Skeletal muscle tissue (tissue), 4 donors: Measurements from ENCODE around the gene COQ8A. TPM values are rescaled to one million over a fixed set of nuclear protein-coding genes. Genes with fewer than 3 reads are reported as not detected.

Experiments
- H3K27ac ChIP-seq: one replicate; pipeline ENCODE4 v1.7.0; 2013; ENCODE audit warnings: mild to moderate bottlenecking, low read depth, low read length, inconsistent platforms
- H3K27me3 ChIP-seq, 3 donors: one replicate each; pipeline ENCODE4 v1.7.0; 2013; ENCODE audit warnings: low read length in 3 of 3; ENCODE audit not compliant: control insufficient read depth in 3 of 3, insufficient read depth in 3 of 3
- H3K36me3 ChIP-seq, 3 donors: one replicate each; pipeline ENCODE4 v1.7.0; 2013; ENCODE audit warnings: low read length in 3 of 3; ENCODE audit not compliant: control insufficient read depth in 3 of 3, insufficient read depth in 3 of 3
- H3K4me1 ChIP-seq, 3 donors: one replicate each; pipeline ENCODE4 v1.7.0; 2013; ENCODE audit warnings: low read length in 3 of 3, mild to moderate bottlenecking in 3 of 3; ENCODE audit not compliant: control insufficient read depth in 3 of 3, insufficient read depth in 3 of 3
- H3K4me3 ChIP-seq, 3 donors: one replicate each; pipeline ENCODE4 v1.7.0; 2013; ENCODE audit warnings: low read length in 3 of 3
- H3K9ac ChIP-seq, 3 donors: one replicate each; pipeline ENCODE4 v1.7.0; 2013; ENCODE audit warnings: low read length in 3 of 3, mild to moderate bottlenecking in 3 of 3, moderate library complexity in 2 of 3, low read depth in 1 of 3
- H3K9me3 ChIP-seq, 3 donors: one replicate each; pipeline ENCODE4 v1.7.0; 2013; ENCODE audit warnings: low read length in 3 of 3; ENCODE audit not compliant: control insufficient read depth in 3 of 3
- total RNA-seq: library from RNA; depleted of rRNA; stranded (reverse); fragments of >200 nt; gene quantifications from one replicate; pipeline ENCODE4 v1.2.3, GENCODE V29; 2014
- donor health status: Osteomylitis.

Gene COQ8A
- total RNA-seq, 1 donor from 2014 or later, result 64.7 TPM

DNA sequence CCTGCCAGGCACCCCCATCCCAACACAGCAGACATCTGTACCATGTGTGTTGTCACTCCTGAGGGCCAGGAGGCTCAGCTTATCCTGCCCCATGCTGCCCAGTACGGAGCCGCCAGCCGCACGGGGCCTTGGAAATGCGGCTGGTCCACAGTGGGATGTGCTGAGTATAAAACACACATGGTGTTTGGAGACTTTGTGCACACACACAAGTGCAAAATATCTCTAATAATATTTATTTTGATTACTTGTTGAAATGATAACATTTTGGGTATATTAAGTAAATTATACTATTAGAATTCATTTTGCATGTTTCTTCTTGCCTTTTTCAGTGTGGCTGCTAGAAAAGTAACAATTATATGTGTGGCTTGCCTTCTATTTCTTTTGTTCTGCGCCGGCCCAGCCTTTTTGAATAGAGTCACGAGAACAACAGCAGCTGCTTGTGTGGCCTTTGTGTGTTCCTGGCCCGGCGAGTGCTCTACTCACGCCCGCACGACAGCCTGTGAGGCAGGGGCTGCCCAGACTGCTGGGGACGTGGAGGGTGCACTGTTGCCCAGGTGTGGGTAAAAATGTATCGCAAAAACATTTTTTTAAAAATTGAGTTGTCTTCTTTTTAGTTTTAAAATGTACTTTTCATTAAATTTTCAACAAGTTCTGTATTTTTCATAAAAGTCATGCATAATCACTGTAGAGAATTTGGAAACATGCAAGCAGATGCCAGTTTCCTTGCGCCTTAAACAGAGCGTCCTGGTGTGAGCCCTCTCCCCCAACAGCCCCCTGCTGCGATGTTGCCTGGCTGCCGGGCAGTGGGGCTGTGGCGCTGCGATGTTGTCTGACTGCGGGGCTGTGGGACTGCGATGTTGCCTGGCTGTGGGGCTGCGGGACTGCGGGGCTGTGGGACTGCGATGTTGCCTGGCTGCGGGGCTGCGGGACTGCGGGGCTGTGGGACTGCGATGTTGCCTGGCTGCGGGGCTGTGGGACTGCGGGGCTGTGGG is 35.5 kb downstream of the COQ8A start:
- no peaks in the 10 kb centered on the region for H3K9me3 ChIP-seq
- H3K36me3 ChIP-seq, result peaks cover 14 to 17% (median 16%) of the 10 kb centered on the region in 3 donors
- H3K4me3 ChIP-seq, result peak overlapping the region; percentile 55 to 61 (median 60)
- H3K27ac ChIP-seq, result peak overlapping the region; percentile 95
- H3K9ac ChIP-seq, result peak overlapping the region; percentile 75 to 85 (median 82)
- peaks cover 66 to 88% (median 87%) of the 10 kb centered on the region in 3 donors for H3K4me1 ChIP-seq
- H3K27me3 ChIP-seq, result no peaks in the 10 kb centered on the region

DNA sequence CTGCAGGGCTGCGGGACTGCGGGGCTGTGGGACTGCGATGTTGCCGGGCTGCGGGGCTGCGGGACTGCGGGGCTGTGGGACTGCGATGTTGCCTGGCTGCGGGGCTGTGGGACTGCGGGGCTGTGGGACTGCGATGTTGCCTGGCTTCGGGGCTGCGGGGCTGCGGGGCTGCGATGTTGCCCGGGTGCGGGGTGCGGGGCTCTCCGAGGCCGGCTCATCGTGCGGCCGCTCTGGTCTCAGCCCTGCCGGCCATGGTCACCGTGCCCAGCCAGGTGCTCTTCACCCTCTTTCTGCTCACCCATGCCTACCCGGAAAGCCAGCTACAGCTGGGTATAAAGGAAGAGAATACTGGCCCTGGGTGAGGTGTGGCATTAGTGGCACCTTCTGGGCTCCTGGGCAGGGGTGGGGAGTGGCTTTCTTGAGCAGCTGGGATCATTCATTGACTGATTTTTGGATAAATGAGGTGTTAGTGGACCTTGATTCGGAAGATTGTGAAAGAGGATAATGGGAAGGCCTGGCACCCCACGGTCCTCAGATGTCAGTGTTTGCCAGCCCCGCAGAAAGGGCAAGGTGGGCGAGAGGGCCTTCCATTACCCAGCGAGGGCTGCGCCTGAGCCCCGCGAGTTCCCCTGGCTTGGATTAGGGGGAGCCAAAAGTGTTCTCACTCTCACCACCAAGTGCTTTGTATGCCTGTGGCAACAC is 36.3 kb downstream of the COQ8A start:
- H3K27ac ChIP-seq, result peak overlapping the region; percentile 95
- H3K9ac ChIP-seq, result peak overlapping the region in 2 of 3 donors; percentile 24 to 85
- H3K9me3 ChIP-seq, result no peaks in the 10 kb centered on the region
- peaks cover 75 to 97% (median 96%) of the 10 kb centered on the region in 3 donors for H3K4me1 ChIP-seq
- peaks cover 20 to 22% (median 20%) of the 10 kb centered on the region in 3 donors for H3K36me3 ChIP-seq
- peak overlapping the region in 2 of 3 donors; percentile 13 to 20 for H3K4me3 ChIP-seq
- H3K27me3 ChIP-seq, result no peaks in the 10 kb centered on the region

DNA sequence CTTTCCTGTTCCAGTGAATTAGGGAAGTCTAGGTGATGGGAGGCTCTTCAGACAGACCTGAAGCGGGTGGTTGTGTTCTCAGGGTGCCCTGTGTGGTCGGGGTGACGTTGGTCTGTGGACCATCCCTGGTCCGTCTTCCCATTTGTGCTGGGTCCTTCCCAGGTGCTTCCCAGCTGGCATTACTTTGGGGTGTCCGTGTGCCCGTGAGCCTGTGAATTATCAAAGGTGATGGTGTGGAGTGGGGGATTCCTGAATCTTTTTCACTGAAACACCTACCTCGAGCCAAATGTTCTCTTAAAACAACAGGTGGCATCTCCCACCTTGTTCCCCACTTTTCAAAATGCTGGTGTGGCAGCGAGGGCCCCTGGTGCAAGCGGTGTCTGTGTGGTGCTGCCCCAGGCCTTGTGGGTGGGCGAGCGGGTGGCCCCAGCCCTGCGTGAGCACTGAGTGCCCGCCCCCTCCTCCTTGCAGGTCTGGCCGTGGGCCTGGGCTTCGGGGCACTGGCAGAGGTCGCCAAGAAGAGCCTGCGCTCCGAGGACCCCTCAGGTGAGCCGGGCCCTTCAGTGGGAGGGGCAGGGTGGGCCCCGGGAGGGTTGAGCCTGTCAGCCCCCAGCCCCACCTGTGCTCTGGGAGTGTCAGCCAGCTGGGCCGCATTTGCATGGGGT is 37.0 kb downstream of the COQ8A start:
- Histone ChIP-seq H3K4me3 (peak overlapping the region in 1 of 3 donors; percentile 22), H3K9ac (peak overlapping the region; percentile 10 to 85 (median 23)), H3K4me1 (peaks cover 76 to 100% (median 98%) of the 10 kb centered on the region in 3 donors), H3K36me3 (peaks cover 22 to 27% (median 23%) of the 10 kb centered on the region in 3 donors), H3K9me3 (no peaks in the 10 kb centered on the region), H3K27me3 (no peaks in the 10 kb centered on the region), H3K27ac (peak overlapping the region; percentile 95)

DNA sequence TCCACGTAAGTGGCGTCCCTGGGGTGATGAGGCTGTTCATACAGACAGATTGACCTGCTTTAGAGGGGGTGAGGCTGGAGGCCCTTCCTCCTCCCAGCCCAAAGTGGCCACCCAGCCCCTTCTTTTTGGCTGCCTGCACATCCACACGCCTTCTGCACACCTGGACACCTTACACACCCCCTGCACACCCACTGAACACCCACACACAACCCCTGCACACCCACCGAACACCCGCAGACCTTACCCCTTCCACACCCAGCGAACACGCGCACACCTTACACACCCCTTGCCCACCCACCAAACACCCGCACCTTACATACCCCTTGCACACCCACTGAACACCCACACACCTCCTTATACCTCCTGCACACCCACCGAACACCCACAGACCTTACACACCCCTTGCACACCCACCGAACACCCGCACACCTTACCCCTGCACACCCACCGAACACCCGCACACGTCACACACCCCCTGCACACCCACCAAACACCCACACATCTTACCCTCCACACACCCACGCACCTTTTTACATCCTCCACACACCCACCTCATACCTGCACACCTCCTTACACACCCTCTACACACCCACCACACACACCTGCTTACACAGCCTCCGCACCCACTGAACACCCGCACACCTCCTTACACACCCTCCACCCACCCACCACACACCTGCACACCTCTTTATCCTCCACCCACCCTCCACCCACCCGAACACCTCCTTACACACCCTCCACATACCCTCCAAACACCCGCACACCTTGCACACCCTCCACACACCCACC is 37.7 kb downstream of the COQ8A start:
- Histone ChIP-seq H3K36me3 (peaks cover 29 to 34% (median 29%) of the 10 kb centered on the region in 3 donors), H3K9ac (peak overlapping the region; percentile 32 to 85 (median 43)), H3K27me3 (no peaks in the 10 kb centered on the region), H3K27ac (peak overlapping the region; percentile 87), H3K4me3 (peak overlapping the region in 1 of 3 donors; percentile 22), H3K4me1 (peaks cover 75 to 100% (median 98%) of the 10 kb centered on the region in 3 donors), H3K9me3 (no peaks in the 10 kb centered on the region)

DNA sequence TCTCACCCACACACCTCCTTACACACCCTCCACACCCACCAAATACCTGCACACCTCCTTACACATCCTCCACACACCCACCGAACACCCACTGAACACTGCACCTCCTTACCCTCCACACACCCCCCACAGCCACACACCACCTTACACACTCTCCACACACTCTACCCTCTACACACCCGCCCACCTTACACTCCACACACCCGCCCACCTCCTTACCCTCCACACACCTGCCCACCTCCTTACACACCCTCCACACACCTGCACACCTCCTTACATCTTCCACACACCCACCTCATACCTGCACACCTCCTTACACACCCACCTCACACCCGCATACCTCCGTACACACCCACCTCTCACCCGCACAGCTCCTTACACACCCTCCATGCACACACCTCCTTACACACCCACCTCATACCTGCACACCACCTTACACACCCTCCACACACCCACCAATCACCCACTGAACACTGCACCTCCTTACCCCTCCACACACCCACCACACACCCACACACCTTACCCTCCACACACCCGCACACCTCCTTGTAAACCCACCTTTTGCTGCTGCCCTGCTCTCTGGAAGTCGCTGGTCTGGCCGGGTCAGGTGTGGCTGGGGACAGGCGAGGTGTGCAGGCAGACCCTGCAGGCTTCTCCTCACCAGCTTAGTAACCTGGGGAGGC is 38.5 kb downstream of the COQ8A start:
- Histone ChIP-seq H3K4me1 (peaks cover 75 to 100% (median 98%) of the 10 kb centered on the region in 3 donors), H3K36me3 (peaks cover 35 to 41% (median 37%) of the 10 kb centered on the region in 3 donors), H3K9ac (peak overlapping the region; percentile 71 to 85 (median 76)), H3K9me3 (no peaks in the 10 kb centered on the region), H3K4me3 (peak overlapping the region in 2 of 3 donors; percentile 48 to 69), H3K27ac (peak overlapping the region; percentile 87), H3K27me3 (no peaks in the 10 kb centered on the region)

DNA sequence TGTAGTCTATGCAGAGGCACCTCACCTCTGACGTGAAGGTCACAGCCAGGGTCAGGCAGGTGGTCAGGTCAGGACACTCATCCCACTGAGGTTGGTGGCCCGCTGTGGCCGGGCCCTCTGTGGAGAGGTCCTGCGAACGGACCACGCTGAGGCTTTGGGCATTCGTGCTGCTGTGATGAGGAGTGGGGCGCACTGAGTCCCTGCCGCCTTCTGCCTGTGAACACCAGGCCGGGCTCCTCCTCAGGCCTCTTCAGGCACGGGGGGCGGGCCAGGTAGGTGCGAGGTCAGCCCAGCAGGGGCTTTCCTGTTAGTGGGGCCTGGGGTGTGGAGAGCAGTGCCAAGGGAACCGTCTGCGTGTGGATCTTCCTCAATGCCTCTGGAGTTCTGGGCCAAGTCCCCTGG is 39.0 kb downstream of the COQ8A start:
- Histone ChIP-seq H3K4me1 (peaks cover 74 to 100% (median 98%) of the 10 kb centered on the region in 3 donors), H3K4me3 (peak overlapping the region; percentile 14 to 69 (median 48)), H3K27ac (peak overlapping the region; percentile 87), H3K36me3 (peaks cover 37 to 42% (median 40%) of the 10 kb centered on the region in 3 donors), H3K9me3 (no peaks in the 10 kb centered on the region), H3K9ac (peak overlapping the region; percentile 71 to 85 (median 76)), H3K27me3 (no peaks in the 10 kb centered on the region)

DNA sequence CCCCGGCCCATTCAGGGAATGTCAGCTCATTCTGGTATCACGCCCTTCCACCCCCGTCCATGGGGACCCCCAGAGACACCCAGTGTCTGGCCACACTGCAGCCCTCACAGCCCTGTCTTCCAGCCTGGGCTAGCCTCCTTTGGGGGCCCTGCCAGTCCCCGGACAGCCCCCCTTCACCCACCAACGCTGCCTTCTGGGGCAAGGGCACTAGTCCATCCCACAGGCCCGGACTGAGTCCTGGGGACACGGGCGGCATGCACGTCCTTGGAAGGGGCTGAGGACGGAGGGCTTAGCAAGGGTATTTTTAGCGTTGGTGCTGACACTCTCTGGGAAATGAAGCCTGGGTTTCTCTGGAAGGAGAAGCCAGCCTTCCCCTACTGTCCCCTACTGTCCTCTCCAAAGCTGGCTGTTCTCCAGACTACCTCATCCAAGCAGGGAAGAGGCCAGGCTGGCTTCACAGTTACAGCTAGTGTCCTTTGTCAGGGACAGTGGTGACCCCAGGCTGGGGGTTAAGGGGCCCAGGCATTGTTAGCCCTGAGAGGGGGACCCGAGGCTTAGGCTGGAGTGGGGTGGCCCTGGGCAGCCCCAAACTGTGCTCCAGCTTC is 39.5 kb downstream of the COQ8A start:
- peak overlapping the region; percentile 87 for H3K27ac ChIP-seq
- H3K36me3 ChIP-seq, result peaks cover 42 to 46% (median 45%) of the 10 kb centered on the region in 3 donors
- H3K4me1 ChIP-seq, result peaks cover 73 to 100% (median 98%) of the 10 kb centered on the region in 3 donors
- no peaks in the 10 kb centered on the region for H3K27me3 ChIP-seq
- no peaks in the 10 kb centered on the region for H3K9me3 ChIP-seq
- H3K4me3 ChIP-seq, result peak overlapping the region; percentile 14 to 69 (median 48)
- H3K9ac ChIP-seq, result peak overlapping the region; percentile 71 to 85 (median 76)

DNA sequence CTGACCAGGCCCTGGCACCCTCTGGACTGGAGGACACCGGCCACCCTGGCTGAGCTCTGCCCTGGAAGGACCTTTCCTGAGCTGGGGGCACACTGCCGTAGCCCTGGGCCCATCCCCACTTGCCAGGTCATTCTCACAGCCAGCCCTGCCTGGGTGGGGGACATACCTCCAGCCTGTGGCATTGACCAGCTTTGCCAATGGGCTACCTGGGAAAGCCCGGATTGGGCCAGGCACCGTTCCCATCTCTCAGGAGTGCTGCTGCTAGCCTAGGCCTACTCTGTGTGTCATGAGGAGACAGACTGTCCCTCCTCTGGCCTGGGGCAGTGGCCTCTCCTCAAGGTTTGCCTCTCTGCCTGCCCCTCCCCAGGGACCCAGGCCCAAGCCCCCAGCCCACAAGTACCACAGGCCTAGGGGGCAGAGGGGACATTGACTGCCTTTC is 40.0 kb downstream of the COQ8A start:
- Histone ChIP-seq H3K36me3 (peaks cover 47 to 51% (median 50%) of the 10 kb centered on the region in 3 donors), H3K9ac (peak overlapping the region; percentile 23 to 85 (median 70))

More for the DNA sequence above, 40.0 kb downstream of the COQ8A start:
- Histone ChIP-seq H3K4me3 (peak overlapping the region in 2 of 3 donors; percentile 26 to 52), H3K4me1 (peaks cover 71 to 100% (median 98%) of the 10 kb centered on the region in 3 donors), H3K27me3 (no peaks in the 10 kb centered on the region), H3K27ac (peak overlapping the region; percentile 87), H3K9me3 (no peaks in the 10 kb centered on the region)
